Skin epidermis (tissue), 12 donors: ENCODE data around the gene POLR2F.

Experiments
- H3K27ac ChIP-seq, 21 experiments: fragments of 200-600 bp; sonication (generic) in 11 of 21; one replicate each; pipeline ENCODE4 v1.5.0; 2020; ENCODE audit warnings: mild to moderate bottlenecking in 3 of 21, inconsistent platforms in 2 of 21, moderate library complexity in 2 of 21
- H3K4me3 ChIP-seq, 7 experiments: fragments of 200-600 bp; sonication (generic) in 2 of 7; one replicate each; pipeline ENCODE4 v1.5.0; 2020; ENCODE audit warnings: inconsistent platforms in 2 of 7, mild to moderate bottlenecking in 2 of 7, moderate library complexity in 1 of 7

POLR2F gene

GRCh38 chr22:37995460-37995859 lies 42.0 kb downstream of the POLR2F start:
- Histone ChIP-seq H3K4me3 (no peak overlapping the region), H3K27ac (peak overlapping the region in 2 of 21 experiments; percentile 27 to 75)

GRCh38 chr22:37996079-37996478 lies 42.6 kb downstream of the POLR2F start:
- H3K27ac ChIP-seq, result peak overlapping the region in 9 of 21 experiments; percentile 13 to 75 (median 31)
- H3K4me3 ChIP-seq, result no peak overlapping the region

GRCh38 chr22:37996515-37997246 lies 43.2 kb downstream of the POLR2F start:
- peak overlapping the region in 9 of 21 experiments; percentile 13 to 75 (median 32) for H3K27ac ChIP-seq
- no peak overlapping the region for H3K4me3 ChIP-seq

GRCh38 chr22:37998543-37998942 lies 45.0 kb downstream of the POLR2F start:
- Histone ChIP-seq H3K4me3 (no peak overlapping the region), H3K27ac (peak overlapping the region in 8 of 21 experiments; percentile 6 to 67 (median 42))

GRCh38 chr22:37999236-37999635 lies 45.7 kb downstream of the POLR2F start:
- Histone ChIP-seq H3K4me3 (no peak overlapping the region), H3K27ac (peak overlapping the region in 8 of 21 experiments; percentile 6 to 67 (median 44))

GRCh38 chr22:37999640-38000272 lies 46.3 kb downstream of the POLR2F start:
- Histone ChIP-seq H3K4me3 (no peak overlapping the region), H3K27ac (peak overlapping the region in 8 of 21 experiments; percentile 15 to 67 (median 46))

GRCh38 chr22:38005943-38006342 lies 52.4 kb downstream of the POLR2F start:
- no peak overlapping the region for H3K27ac ChIP-seq
- H3K4me3 ChIP-seq, result no peak overlapping the region

- Histone ChIP-seq H3K27ac (peak overlapping the region in 1 of 21 experiments; percentile 13), H3K4me3 (no peak overlapping the region)
Observed at GRCh38 chr22:38006906-38007305, 53.4 kb downstream of the POLR2F start.

- Histone ChIP-seq H3K4me3 (no peak overlapping the region), H3K27ac (peak overlapping the region in 1 of 21 experiments; percentile 13)
Observed at GRCh38 chr22:38007330-38007902, 53.9 kb downstream of the POLR2F start.

GRCh38 chr22:38009000-38009806 lies 55.7 kb downstream of the POLR2F start:
- Histone ChIP-seq H3K27ac (peak overlapping the region in 1 of 21 experiments; percentile 31), H3K4me3 (no peak overlapping the region)

GRCh38 chr22:38012604-38013072 lies 59.1 kb downstream of the POLR2F start:
- Histone ChIP-seq H3K27ac (no peak overlapping the region), H3K4me3 (no peak overlapping the region)

- no peak overlapping the region for H3K4me3 ChIP-seq
- no peak overlapping the region for H3K27ac ChIP-seq
Observed at GRCh38 chr22:38014083-38014482, 60.6 kb downstream of the POLR2F start.

GRCh38 chr22:38016182-38017151 lies 63.0 kb downstream of the POLR2F start:
- H3K27ac ChIP-seq, result peak overlapping the region in 20 of 21 experiments; percentile 39 to 90 (median 78)

GRCh38 chr22:38017272-38017920 lies 63.9 kb downstream of the POLR2F start:
- Histone ChIP-seq H3K4me3 (no peak overlapping the region), H3K27ac (peak overlapping the region in 20 of 21 experiments; percentile 39 to 90 (median 78))

More at GRCh38 chr22:38016182-38017151, 63.0 kb downstream of the POLR2F start:
- peak overlapping the region in 1 of 7 experiments; percentile 13 for H3K4me3 ChIP-seq

- Histone ChIP-seq H3K4me3 (no peak overlapping the region), H3K27ac (peak overlapping the region in 16 of 21 experiments; percentile 34 to 90 (median 80))
Observed at GRCh38 chr22:38017939-38018885, 64.7 kb downstream of the POLR2F start.
